ENCODE measurements around the gene FLT4.

Gene FLT4

DNA sequence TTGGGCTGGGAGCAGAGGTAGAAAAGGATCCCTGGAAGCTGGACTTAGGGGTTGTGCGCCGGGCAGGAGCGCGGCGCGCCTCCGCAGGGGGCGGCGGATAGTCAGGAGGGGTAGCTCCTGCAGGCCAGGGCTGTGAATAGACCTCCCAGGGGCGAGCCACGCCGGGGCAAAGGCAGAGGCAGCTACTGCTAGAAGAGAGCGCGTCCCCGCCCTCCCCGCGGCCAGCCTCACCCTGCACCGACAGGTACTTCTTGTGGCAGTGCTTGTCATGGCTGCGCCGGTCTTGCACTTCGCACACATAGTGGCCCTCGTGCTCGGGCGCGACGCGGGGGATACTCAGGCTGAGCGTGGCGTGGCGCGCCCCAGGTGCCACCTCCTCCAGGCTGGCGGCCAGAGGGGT lies 28.1 kb downstream of the FLT4 start:
- DNase-seq (ENCODE audit: low read depth) = no peak
- Histone ChIP-seq H3K4me1 (ENCODE audit: control insufficient read depth, insufficient read depth, low read length) (no peaks in the 10 kb centered on the region), H3K36me3 (ENCODE audit: control insufficient read depth, insufficient read depth, low read length, severe bottlenecking) (no peaks in the 10 kb centered on the region), H3K9me3 (ENCODE audit: control insufficient read depth, low read length) (no peaks in the 10 kb centered on the region), H3K4me3 (ENCODE audit: low read length) (no peak overlapping the region), H3K9ac (ENCODE audit: low read length) (no peak overlapping the region), H3K27me3 (replicated peaks; ENCODE audit: control insufficient read depth, insufficient read depth, low read length) (peaks cover 21% of the 10 kb centered on the region)

DNA sequence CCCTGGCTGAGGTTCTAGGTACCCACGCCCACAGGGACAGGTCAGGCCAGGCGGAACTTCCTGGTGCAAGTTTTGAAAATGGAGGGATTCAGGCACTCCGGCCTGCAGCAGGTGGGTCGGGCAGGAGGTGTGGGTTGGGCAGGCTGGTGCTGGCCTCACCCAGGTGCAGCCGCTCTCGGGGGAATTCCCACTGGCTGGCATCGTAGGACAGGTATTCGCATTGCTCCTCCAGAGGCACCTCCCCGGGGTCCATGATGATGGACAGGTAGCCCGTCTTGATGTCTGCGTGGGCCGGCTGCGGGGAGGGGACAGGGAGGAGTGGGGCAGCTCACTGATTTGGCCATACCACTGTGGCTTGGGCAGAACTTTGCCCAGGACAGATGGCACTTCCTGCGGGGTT lies 29.4 kb downstream of the FLT4 start:
- no peak for DNase-seq (ENCODE audit: low read depth)
- Histone ChIP-seq H3K4me3 (ENCODE audit: low read length) (no peak overlapping the region), H3K9ac (ENCODE audit: low read length) (no peak overlapping the region), H3K9me3 (ENCODE audit: control insufficient read depth, low read length) (no peaks in the 10 kb centered on the region), H3K4me1 (ENCODE audit: control insufficient read depth, insufficient read depth, low read length) (no peaks in the 10 kb centered on the region), H3K27me3 (replicated peaks; ENCODE audit: control insufficient read depth, insufficient read depth, low read length) (peaks cover 16% of the 10 kb centered on the region), H3K36me3 (ENCODE audit: control insufficient read depth, insufficient read depth, low read length, severe bottlenecking) (no peaks in the 10 kb centered on the region)

DNA sequence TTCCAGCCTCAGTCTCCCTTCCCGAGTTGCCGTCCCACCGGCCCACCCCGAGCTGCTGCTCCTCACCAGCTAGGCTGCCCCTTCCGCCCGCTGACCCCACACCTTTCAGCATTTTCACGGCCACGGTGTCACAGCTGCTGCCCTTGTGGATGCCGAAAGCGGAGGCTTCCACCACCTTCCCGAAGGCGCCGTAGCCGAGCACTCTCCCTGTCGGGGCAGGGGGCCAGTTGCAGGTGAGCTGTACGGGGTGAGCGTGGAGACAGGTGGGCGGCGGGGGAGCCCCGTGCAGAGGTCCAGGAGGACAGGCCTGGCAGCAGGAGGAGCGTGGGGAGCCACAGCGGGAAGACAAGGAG lies 29.9 kb downstream of the FLT4 start:
- DNase-seq (ENCODE audit: low read depth) = no peak
- no peaks in the 10 kb centered on the region for H3K9me3 ChIP-seq (ENCODE audit: control insufficient read depth, low read length)
- H3K4me3 ChIP-seq (ENCODE audit: low read length) = no peak overlapping the region

DNA sequence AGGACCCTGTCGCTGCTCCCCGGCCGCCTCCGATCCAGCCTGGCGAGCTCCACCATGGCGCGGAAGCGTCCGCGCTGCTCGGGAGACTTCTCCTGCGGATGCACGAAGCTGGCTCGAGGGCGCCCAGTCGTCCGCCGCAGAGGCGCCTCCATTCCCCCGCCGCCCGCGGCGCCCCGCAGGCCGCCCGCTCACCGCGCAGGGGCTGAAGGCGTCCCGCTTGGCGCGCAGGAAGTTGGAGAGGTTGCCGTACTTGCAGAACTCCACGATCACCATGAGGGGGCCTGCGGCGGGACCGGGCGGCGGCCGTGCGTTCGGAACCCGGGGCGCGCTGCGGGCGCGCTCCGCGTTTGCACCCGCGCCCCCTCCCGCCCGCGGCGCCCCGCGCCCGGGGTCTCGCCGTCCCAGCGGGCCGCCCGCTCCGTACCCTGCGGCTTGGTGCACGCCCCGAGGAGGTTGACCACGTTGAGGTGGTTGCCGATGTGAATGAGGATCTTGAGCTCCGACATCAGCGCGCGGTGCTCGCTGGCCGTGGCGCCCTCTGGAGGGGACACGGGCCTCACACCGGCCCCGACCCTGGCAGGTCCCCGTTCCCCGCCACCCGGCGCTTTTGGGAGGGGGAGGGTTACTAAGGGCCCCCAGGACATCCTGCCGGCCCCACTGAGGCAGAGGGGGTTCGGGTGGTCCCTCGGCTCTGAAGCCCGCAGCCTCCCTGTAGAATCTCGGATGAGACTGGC lies 30.4 kb downstream of the FLT4 start:
- Histone ChIP-seq H3K4me3 (ENCODE audit: low read length) (no peak overlapping the region), H3K9me3 (ENCODE audit: control insufficient read depth, low read length) (no peaks in the 10 kb centered on the region), H3K4me1 (ENCODE audit: control insufficient read depth, insufficient read depth, low read length) (no peaks in the 10 kb centered on the region), H3K36me3 (ENCODE audit: control insufficient read depth, insufficient read depth, low read length, severe bottlenecking) (no peaks in the 10 kb centered on the region), H3K9ac (ENCODE audit: low read length) (no peak overlapping the region), H3K27me3 (replicated peaks; ENCODE audit: control insufficient read depth, insufficient read depth, low read length) (peaks cover 16% of the 10 kb centered on the region)
- peak; percentile 69 for DNase-seq (ENCODE audit: low read depth)

More for the DNA sequence above, 29.9 kb downstream of the FLT4 start:
- Histone ChIP-seq H3K36me3 (ENCODE audit: control insufficient read depth, insufficient read depth, low read length, severe bottlenecking) (no peaks in the 10 kb centered on the region), H3K27me3 (replicated peaks; ENCODE audit: control insufficient read depth, insufficient read depth, low read length) (peaks cover 16% of the 10 kb centered on the region), H3K9ac (ENCODE audit: low read length) (no peak overlapping the region), H3K4me1 (ENCODE audit: control insufficient read depth, insufficient read depth, low read length) (no peaks in the 10 kb centered on the region)

DNA sequence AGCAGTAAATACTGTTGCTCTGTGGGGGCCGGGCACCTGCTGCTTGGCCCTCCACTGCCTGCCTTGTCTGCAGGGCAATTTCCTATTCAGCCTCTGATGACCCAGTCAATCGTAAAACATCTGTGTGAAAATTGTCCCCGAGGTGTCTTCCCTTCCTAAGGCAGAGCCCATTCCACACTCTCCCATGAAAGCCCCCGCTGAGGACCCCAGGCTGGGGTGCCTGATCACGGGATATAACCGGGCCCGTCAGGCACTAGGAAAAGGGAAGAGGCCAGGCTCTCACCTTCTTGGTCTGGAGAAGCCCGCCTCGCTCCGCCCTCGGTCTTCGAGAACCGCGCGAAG lies 30.9 kb downstream of the FLT4 start:
- peaks cover 16% of the 10 kb centered on the region for H3K27me3 ChIP-seq (replicated peaks; ENCODE audit: control insufficient read depth, insufficient read depth, low read length)
- H3K36me3 ChIP-seq (ENCODE audit: control insufficient read depth, insufficient read depth, low read length, severe bottlenecking) = no peaks in the 10 kb centered on the region
- H3K9me3 ChIP-seq (ENCODE audit: control insufficient read depth, low read length) = no peaks in the 10 kb centered on the region
- H3K4me1 ChIP-seq (ENCODE audit: control insufficient read depth, insufficient read depth, low read length) = no peaks in the 10 kb centered on the region
- no peak overlapping the region for H3K9ac ChIP-seq (ENCODE audit: low read length)
- no peak overlapping the region for H3K4me3 ChIP-seq (ENCODE audit: low read length)
- DNase-seq (ENCODE audit: low read depth) = no peak

DNA sequence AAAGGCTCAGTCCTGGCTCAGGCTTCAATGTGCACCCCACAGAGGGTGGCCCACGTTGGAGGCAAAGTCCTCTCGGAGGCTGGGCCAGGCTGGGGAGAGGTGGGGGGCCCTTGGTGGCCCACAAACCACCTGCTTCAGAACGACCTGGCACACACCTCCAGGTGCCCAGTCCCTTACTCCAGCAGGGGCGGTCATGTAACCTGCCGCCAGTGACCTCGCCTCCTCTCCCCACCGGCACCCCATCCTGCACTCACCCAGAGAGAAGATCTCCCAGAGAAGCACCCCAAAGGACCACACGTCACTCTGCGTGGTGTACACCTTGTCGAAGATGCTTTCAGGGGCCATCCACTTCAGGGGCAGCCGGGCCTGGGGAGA lies 35.6 kb downstream of the FLT4 start:
- DNase-seq (ENCODE audit: low read depth) = no peak
- Histone ChIP-seq H3K4me3 (ENCODE audit: low read length) (no peak overlapping the region), H3K36me3 (ENCODE audit: control insufficient read depth, insufficient read depth, low read length, severe bottlenecking) (no peaks in the 10 kb centered on the region), H3K27me3 (replicated peaks; ENCODE audit: control insufficient read depth, insufficient read depth, low read length) (peaks cover 18% of the 10 kb centered on the region), H3K9me3 (ENCODE audit: control insufficient read depth, low read length) (no peaks in the 10 kb centered on the region), H3K4me1 (ENCODE audit: control insufficient read depth, insufficient read depth, low read length) (no peaks in the 10 kb centered on the region), H3K9ac (ENCODE audit: low read length) (no peak overlapping the region)

DNA sequence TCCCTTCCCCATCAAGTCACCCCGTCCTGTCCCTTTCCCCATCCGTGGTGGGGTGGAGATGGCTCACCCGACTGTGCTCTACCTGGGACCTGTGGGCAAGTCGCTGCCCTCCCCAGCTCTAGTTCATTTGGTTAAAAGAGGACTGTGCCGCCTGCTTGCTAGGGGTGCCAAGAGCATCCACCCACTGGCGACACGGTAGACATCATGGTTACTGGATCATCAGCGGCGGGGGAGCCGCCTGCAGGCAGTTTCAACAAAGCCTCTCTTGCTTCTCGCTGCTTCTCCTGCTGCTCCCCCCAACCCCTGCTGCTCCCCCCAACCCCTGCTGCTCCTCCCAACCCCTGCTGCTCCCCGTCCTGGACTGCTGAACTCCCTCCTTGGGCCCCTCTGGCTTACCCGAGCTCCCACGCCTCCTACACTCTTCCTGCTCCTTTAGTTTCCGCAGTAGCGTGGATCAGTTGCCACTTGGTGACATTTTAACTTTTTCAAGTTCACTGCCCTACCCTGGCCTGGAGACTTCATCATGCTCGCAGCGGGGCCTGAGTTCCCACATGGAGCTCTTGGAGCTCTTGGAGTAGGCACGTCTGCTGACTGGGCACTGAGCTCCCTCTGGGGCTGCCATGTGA lies 36.1 kb downstream of the FLT4 start:
- DNase-seq (ENCODE audit: low read depth) = no peak
- H3K9me3 ChIP-seq (ENCODE audit: control insufficient read depth, low read length) = no peaks in the 10 kb centered on the region
- no peaks in the 10 kb centered on the region for H3K4me1 ChIP-seq (ENCODE audit: control insufficient read depth, insufficient read depth, low read length)
- no peak overlapping the region for H3K4me3 ChIP-seq (ENCODE audit: low read length)
- H3K27me3 ChIP-seq (replicated peaks; ENCODE audit: control insufficient read depth, insufficient read depth, low read length) = peaks cover 21% of the 10 kb centered on the region
- H3K36me3 ChIP-seq (ENCODE audit: control insufficient read depth, insufficient read depth, low read length, severe bottlenecking) = no peaks in the 10 kb centered on the region
- H3K9ac ChIP-seq (ENCODE audit: low read length) = no peak overlapping the region

DNA sequence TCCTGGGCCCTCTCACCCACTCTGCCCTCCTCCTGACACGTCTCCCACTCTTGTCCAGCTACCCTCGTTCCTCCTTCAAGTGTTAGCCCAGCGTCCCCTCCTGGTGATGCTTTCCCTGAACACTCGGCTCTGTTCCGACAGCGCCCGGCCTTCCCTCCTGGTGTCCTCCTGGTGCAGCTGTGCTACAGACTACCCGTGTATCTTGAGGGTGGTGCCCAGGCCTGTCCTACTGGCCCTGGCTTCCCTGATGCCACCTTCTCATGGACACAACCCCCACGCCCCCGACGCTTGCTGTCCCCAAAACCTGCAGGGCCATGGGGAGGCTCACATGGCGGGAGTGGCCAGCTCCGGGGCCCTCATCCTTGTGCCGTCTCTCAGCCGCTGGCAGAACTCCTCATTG lies 36.7 kb downstream of the FLT4 start:
- H3K9ac ChIP-seq (ENCODE audit: low read length) = no peak overlapping the region
- DNase-seq (ENCODE audit: low read depth) = no peak
- peaks cover 25% of the 10 kb centered on the region for H3K27me3 ChIP-seq (replicated peaks; ENCODE audit: control insufficient read depth, insufficient read depth, low read length)
- no peaks in the 10 kb centered on the region for H3K9me3 ChIP-seq (ENCODE audit: control insufficient read depth, low read length)
- no peaks in the 10 kb centered on the region for H3K4me1 ChIP-seq (ENCODE audit: control insufficient read depth, insufficient read depth, low read length)
- no peak overlapping the region for H3K4me3 ChIP-seq (ENCODE audit: low read length)
- H3K36me3 ChIP-seq (ENCODE audit: control insufficient read depth, insufficient read depth, low read length, severe bottlenecking) = no peaks in the 10 kb centered on the region

DNA sequence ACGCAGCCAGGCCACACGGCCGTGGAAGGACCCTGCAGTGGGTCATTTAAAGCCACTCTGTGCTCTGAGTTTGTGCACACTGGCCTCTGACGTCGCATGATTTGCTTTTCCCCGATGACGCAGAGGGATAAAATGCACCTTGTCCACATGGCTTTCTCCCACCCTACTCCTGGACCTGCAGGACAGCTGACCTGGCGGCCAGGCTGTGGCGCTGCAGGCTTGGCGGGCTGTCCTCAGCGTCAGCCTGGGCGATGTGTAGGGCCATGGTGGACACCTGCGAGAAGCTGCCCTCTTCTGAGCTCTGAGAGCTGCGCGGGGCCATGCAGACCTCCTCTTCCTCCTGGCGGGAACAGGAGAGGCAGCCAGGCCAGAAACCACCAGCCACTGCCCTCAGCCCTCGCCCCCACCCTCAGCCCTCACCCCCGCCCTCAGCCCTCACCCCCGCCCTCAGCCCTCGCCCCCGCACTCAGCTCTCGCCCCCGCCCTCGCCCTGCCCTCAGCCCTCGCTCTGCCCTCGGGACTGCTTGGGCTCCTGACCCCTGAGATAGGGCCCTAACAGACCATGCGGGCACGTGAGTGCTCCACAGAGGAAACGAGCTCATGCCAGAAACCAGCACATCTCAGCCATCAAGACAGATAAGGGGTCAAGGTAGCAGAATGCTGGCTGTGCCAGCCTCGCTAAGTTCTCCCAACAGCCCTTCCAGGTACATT lies 38.1 kb downstream of the FLT4 start:
- no peak for DNase-seq (ENCODE audit: low read depth)
- Histone ChIP-seq H3K4me1 (ENCODE audit: control insufficient read depth, insufficient read depth, low read length) (no peaks in the 10 kb centered on the region), H3K4me3 (ENCODE audit: low read length) (no peak overlapping the region)

DNA sequence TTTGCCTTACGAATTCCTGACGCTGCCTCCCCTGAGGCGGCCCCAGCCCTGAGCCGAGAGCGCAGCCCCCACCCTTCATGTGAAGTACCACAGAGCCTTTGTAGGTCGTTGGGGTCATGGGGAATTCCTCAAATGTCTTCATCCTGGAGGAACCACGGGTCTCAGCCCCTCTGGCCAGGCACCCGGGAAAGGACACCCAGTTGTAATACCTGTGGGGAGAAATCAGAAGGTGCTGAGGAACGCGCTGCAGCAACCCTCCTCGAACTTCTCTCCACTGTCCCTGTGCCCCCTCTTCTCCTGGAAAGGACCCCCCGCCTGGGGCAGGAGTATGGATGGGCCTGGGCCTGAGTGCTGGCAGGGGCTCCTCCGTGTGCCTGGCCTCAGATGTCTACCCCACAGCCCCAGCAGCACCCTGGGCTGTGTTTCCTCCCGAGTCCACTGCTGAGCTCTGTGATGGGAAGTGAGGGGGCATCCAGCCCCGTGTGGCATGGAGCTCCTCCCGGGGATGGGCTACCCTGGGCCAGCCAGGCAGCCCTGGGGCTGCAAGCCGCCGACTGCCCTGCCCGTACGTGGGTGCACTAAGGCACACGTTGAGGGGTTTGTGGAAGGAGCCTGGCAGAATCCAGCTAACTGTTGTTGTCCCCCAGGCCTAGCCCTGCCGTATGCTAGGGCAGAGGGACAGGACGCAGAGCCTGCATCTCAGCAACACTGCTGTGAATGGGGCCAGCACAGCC lies 39.4 kb downstream of the FLT4 start:
- Histone ChIP-seq H3K4me3 (ENCODE audit: low read length) (no peak overlapping the region), H3K36me3 (ENCODE audit: control insufficient read depth, insufficient read depth, low read length, severe bottlenecking) (no peaks in the 10 kb centered on the region), H3K4me1 (ENCODE audit: control insufficient read depth, insufficient read depth, low read length) (no peaks in the 10 kb centered on the region), H3K9me3 (ENCODE audit: control insufficient read depth, low read length) (no peaks in the 10 kb centered on the region), H3K9ac (ENCODE audit: low read length) (no peak overlapping the region), H3K27me3 (replicated peaks; ENCODE audit: control insufficient read depth, insufficient read depth, low read length) (peaks cover 21% of the 10 kb centered on the region)
- DNase-seq (ENCODE audit: low read depth) = no peak

More for the DNA sequence above, 38.1 kb downstream of the FLT4 start:
- Histone ChIP-seq H3K27me3 (replicated peaks; ENCODE audit: control insufficient read depth, insufficient read depth, low read length) (peaks cover 21% of the 10 kb centered on the region), H3K9ac (ENCODE audit: low read length) (no peak overlapping the region), H3K9me3 (ENCODE audit: control insufficient read depth, low read length) (no peaks in the 10 kb centered on the region), H3K36me3 (ENCODE audit: control insufficient read depth, insufficient read depth, low read length, severe bottlenecking) (no peaks in the 10 kb centered on the region)

DNA sequence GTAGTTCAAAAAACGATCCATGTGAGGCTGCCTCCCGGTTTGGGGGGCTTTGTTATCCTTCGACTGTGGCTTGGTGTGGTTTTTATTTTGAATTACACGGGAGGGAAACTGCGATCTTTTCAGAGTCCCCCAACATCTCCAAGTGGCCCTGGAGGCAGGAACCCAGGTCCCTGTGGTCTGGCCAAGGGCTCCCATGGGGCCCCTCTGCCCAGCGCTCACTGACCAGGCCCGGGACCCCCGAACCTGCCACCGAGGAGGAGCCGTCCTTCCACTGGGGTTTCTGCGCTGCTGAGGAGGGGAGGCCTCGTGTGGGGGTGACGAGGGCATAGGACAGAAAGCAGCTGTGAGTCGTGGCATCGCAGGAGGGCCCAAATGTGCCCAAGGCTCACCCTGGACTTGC lies 40.0 kb downstream of the FLT4 start:
- Histone ChIP-seq H3K36me3 (ENCODE audit: control insufficient read depth, insufficient read depth, low read length, severe bottlenecking) (no peaks in the 10 kb centered on the region), H3K27me3 (replicated peaks; ENCODE audit: control insufficient read depth, insufficient read depth, low read length) (peaks cover 26% of the 10 kb centered on the region), H3K4me1 (ENCODE audit: control insufficient read depth, insufficient read depth, low read length) (no peaks in the 10 kb centered on the region), H3K9me3 (ENCODE audit: control insufficient read depth, low read length) (no peaks in the 10 kb centered on the region), H3K4me3 (ENCODE audit: low read length) (no peak overlapping the region), H3K9ac (ENCODE audit: low read length) (no peak overlapping the region)
- DNase-seq (ENCODE audit: low read depth) = no peak

Measured in adipocyte (in vitro differentiated cells).